Measurements from ENCODE around the gene MMD2.

Gene MMD2

DNA sequence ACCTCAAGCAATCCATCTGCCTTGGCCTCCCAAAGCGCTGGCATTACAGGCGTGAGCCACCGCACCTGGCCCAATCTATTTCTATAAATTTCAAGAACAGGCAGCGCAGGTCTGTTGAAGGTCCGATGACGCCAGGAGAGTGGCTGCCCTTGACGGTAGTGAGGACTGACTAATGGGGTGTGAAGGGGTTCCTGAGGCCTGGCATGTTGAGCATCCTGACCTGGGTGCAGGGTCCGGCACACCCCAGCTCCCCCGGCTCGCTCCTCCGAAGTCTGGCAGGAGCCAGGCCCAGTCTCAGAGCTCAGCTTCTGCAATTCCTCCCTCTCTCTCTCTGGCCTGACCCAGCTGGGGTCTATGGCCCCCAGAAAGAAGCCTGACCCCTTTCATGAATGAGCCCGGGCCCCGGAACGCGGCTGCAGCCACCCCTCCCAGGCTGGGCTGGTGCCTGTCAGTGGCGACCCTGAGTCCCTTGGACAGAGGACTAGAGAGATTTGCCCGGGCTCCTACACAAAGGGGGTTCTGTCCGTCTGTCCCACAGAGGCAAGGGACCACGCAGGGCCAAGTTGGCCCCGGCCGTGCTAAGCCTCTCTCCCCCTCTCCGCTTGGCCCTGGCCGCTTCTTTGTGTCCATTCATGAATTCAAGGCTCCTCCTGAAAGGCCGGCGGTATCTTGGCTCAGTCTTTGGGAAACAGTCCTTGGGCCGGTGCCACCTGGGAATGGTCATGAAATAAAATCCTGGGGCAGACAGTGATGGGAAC, 18.8 kb downstream of the MMD2 start:
- H3K36me3 ChIP-seq (replicated peaks in 1 of 2; ENCODE audit: control insufficient read depth in 2 of 2, insufficient read depth in 2 of 2, low read length in 2 of 2), result no peaks in the 10 kb centered on the region
- no peak overlapping the region for H3K27ac ChIP-seq (replicated peaks; ENCODE audit: low read length)
- no peak overlapping the region for H4K91ac ChIP-seq (ENCODE audit: low read depth, low read length, poor library complexity)
- no peaks in the 10 kb centered on the region for H3K4me1 ChIP-seq (ENCODE audit: control insufficient read depth in 2 of 2, insufficient read depth in 1 of 2, low read depth in 1 of 2, low read length in 2 of 2)
- H2BK120ac ChIP-seq (ENCODE audit: low read depth, low read length), result no peak overlapping the region
- no peak overlapping the region for H2BK5ac ChIP-seq (ENCODE audit: low read length)
- WGBS, 2 donors (ENCODE audit: extremely low coverage in 2 of 2, insufficient read length in 2 of 2, insufficient replicate concordance in 1 of 2), result no CpG with 5 or more reads among the region's 26 CpGs
- peak overlapping the region; percentile 22 for H2AFZ ChIP-seq (ENCODE audit: low read length)
- H3K18ac ChIP-seq (ENCODE audit: low read length), result peak overlapping the region; percentile 42
- no peak overlapping the region for H3K4me3 ChIP-seq (ENCODE audit: low read length in 2 of 2)
- H3K9me3 ChIP-seq (replicated peaks in 1 of 2; ENCODE audit: control insufficient read depth in 2 of 2, insufficient read depth in 1 of 2, low read depth in 1 of 2, low read length in 2 of 2), result no peaks in the 10 kb centered on the region
- H3K27me3 ChIP-seq (ENCODE audit: control insufficient read depth in 3 of 3, insufficient read depth in 3 of 3, low read depth in 1 of 3, low read length in 3 of 3), result no peaks in the 10 kb centered on the region
- H2AK5ac ChIP-seq (ENCODE audit: low read depth, low read length), result no peak overlapping the region
- H3K9ac ChIP-seq (ENCODE audit: low read depth, low read length, poor library complexity), result no peak overlapping the region
- H3K79me1 ChIP-seq (ENCODE audit: low read depth, low read length), result no peaks in the 10 kb centered on the region
- H3K14ac ChIP-seq (ENCODE audit: low read length), result peak overlapping the region; percentile 21
- DNase-seq (ENCODE audit: low spot score), result no peak
- no peak overlapping the region for H4K8ac ChIP-seq (ENCODE audit: low read depth, low read length)
- no peak overlapping the region for H3K23ac ChIP-seq (ENCODE audit: low read depth, low read length, poor library complexity)
- H3K4me2 ChIP-seq (ENCODE audit: insufficient read depth, low read length, poor library complexity, severe bottlenecking), result no peak overlapping the region
- no peak overlapping the region for H3K4ac ChIP-seq (ENCODE audit: low read length)
- peak overlapping the region; percentile 37 for H2BK15ac ChIP-seq (ENCODE audit: low read length)
- no peak overlapping the region for H2BK12ac ChIP-seq (ENCODE audit: low read length)

DNA sequence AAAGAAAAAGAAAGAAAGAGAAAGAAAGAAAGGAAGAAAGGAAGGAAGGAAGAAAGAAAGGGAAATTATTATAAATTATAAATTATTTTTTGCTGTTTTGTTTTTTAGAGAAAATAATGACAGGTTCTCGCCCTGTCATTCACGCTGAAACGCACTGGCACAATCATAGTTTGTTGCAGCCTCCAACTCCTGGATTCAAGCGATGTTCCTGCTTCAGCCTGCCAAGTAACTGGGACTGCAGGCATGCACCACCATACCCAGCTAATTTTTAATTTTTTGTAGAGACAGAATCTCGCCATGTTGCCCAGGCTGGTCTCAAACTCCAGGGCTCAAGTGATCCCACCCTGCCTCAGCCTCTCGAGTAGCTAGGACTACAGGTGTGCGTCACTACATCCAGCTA, 21.6 kb downstream of the MMD2 start:
- H3K4me3 ChIP-seq (ENCODE audit: low read length in 2 of 2), result no peak overlapping the region
- H3K27ac ChIP-seq (replicated peaks; ENCODE audit: low read length), result no peak overlapping the region
- H3K79me1 ChIP-seq (ENCODE audit: low read depth, low read length), result no peaks in the 10 kb centered on the region
- H2BK12ac ChIP-seq (ENCODE audit: low read length), result no peak overlapping the region
- H2BK120ac ChIP-seq (ENCODE audit: low read depth, low read length), result no peak overlapping the region
- H2AFZ ChIP-seq (ENCODE audit: low read length), result no peak overlapping the region
- no peak overlapping the region for H2BK5ac ChIP-seq (ENCODE audit: low read length)
- H3K9ac ChIP-seq (ENCODE audit: low read depth, low read length, poor library complexity), result no peak overlapping the region
- no peak overlapping the region for H3K14ac ChIP-seq (ENCODE audit: low read length)
- no peaks in the 10 kb centered on the region for H3K9me3 ChIP-seq (replicated peaks in 1 of 2; ENCODE audit: control insufficient read depth in 2 of 2, insufficient read depth in 1 of 2, low read depth in 1 of 2, low read length in 2 of 2)
- no peak overlapping the region for H3K4me2 ChIP-seq (ENCODE audit: insufficient read depth, low read length, poor library complexity, severe bottlenecking)
- H3K27me3 ChIP-seq (ENCODE audit: control insufficient read depth in 3 of 3, insufficient read depth in 3 of 3, low read depth in 1 of 3, low read length in 3 of 3), result no peaks in the 10 kb centered on the region
- H2AK5ac ChIP-seq (ENCODE audit: low read depth, low read length), result no peak overlapping the region
- no peaks in the 10 kb centered on the region for H3K4me1 ChIP-seq (ENCODE audit: control insufficient read depth in 2 of 2, insufficient read depth in 1 of 2, low read depth in 1 of 2, low read length in 2 of 2)
- no peak overlapping the region for H3K4ac ChIP-seq (ENCODE audit: low read length)
- H3K23ac ChIP-seq (ENCODE audit: low read depth, low read length, poor library complexity), result no peak overlapping the region
- DNase-seq (ENCODE audit: low spot score), result no peak
- no peak overlapping the region for H4K8ac ChIP-seq (ENCODE audit: low read depth, low read length)
- no peaks in the 10 kb centered on the region for H3K36me3 ChIP-seq (replicated peaks in 1 of 2; ENCODE audit: control insufficient read depth in 2 of 2, insufficient read depth in 2 of 2, low read length in 2 of 2)
- WGBS, 2 donors (ENCODE audit: extremely low coverage in 2 of 2, insufficient read length in 2 of 2, insufficient replicate concordance in 1 of 2), result no CpG with 5 or more reads among the region's 7 CpGs
- no peak overlapping the region for H3K18ac ChIP-seq (ENCODE audit: low read length)
- no peak overlapping the region for H4K91ac ChIP-seq (ENCODE audit: low read depth, low read length, poor library complexity)
- no peak overlapping the region for H2BK15ac ChIP-seq (ENCODE audit: low read length)

GRCh38 chr7:4934419-4935025, 24.5 kb downstream of the MMD2 start:
- H2BK5ac ChIP-seq (ENCODE audit: low read length), result no peak overlapping the region
- no peak overlapping the region for H4K8ac ChIP-seq (ENCODE audit: low read depth, low read length)
- no peaks in the 10 kb centered on the region for H3K27me3 ChIP-seq (ENCODE audit: control insufficient read depth in 3 of 3, insufficient read depth in 3 of 3, low read depth in 1 of 3, low read length in 3 of 3)
- no peak for DNase-seq (ENCODE audit: low spot score)
- H3K4me2 ChIP-seq (ENCODE audit: insufficient read depth, low read length, poor library complexity, severe bottlenecking), result no peak overlapping the region
- no peak overlapping the region for H2AFZ ChIP-seq (ENCODE audit: low read length)
- no peak overlapping the region for H2BK120ac ChIP-seq (ENCODE audit: low read depth, low read length)
- H2BK12ac ChIP-seq (ENCODE audit: low read length), result no peak overlapping the region
- H3K4me1 ChIP-seq (ENCODE audit: control insufficient read depth in 2 of 2, insufficient read depth in 1 of 2, low read depth in 1 of 2, low read length in 2 of 2), result peaks cover 0 to 2% of the 10 kb centered on the region in 2 donors
- no peak overlapping the region for H3K9ac ChIP-seq (ENCODE audit: low read depth, low read length, poor library complexity)
- no peaks in the 10 kb centered on the region for H3K9me3 ChIP-seq (replicated peaks in 1 of 2; ENCODE audit: control insufficient read depth in 2 of 2, insufficient read depth in 1 of 2, low read depth in 1 of 2, low read length in 2 of 2)
- H3K4me3 ChIP-seq (ENCODE audit: low read length in 2 of 2), result no peak overlapping the region
- H3K23ac ChIP-seq (ENCODE audit: low read depth, low read length, poor library complexity), result no peak overlapping the region
- H3K27ac ChIP-seq (replicated peaks; ENCODE audit: low read length), result no peak overlapping the region
- H2AK5ac ChIP-seq (ENCODE audit: low read depth, low read length), result no peak overlapping the region
- no peaks in the 10 kb centered on the region for H3K36me3 ChIP-seq (replicated peaks in 1 of 2; ENCODE audit: control insufficient read depth in 2 of 2, insufficient read depth in 2 of 2, low read length in 2 of 2)
- H3K79me1 ChIP-seq (ENCODE audit: low read depth, low read length), result no peaks in the 10 kb centered on the region
- no peak overlapping the region for H3K18ac ChIP-seq (ENCODE audit: low read length)
- no peak overlapping the region for H3K4ac ChIP-seq (ENCODE audit: low read length)
- no peak overlapping the region for H2BK15ac ChIP-seq (ENCODE audit: low read length)
- no CpG with 5 or more reads among the region's 15 CpGs for WGBS, 2 donors (ENCODE audit: extremely low coverage in 2 of 2, insufficient read length in 2 of 2, insufficient replicate concordance in 1 of 2)
- H3K14ac ChIP-seq (ENCODE audit: low read length), result no peak overlapping the region
- H4K91ac ChIP-seq (ENCODE audit: low read depth, low read length, poor library complexity), result no peak overlapping the region

- H3K27me3 ChIP-seq (ENCODE audit: control insufficient read depth in 3 of 3, insufficient read depth in 3 of 3, low read depth in 1 of 3, low read length in 3 of 3), result no peaks in the 10 kb centered on the region
- H3K79me1 ChIP-seq (ENCODE audit: low read depth, low read length), result no peaks in the 10 kb centered on the region
- H4K8ac ChIP-seq (ENCODE audit: low read depth, low read length), result no peak overlapping the region
- H3K14ac ChIP-seq (ENCODE audit: low read length), result no peak overlapping the region
- H2BK5ac ChIP-seq (ENCODE audit: low read length), result no peak overlapping the region
- no peak overlapping the region for H3K23ac ChIP-seq (ENCODE audit: low read depth, low read length, poor library complexity)
- H3K18ac ChIP-seq (ENCODE audit: low read length), result no peak overlapping the region
- no peak overlapping the region for H3K4me3 ChIP-seq (ENCODE audit: low read length in 2 of 2)
- H3K9me3 ChIP-seq (replicated peaks in 1 of 2; ENCODE audit: control insufficient read depth in 2 of 2, insufficient read depth in 1 of 2, low read depth in 1 of 2, low read length in 2 of 2), result no peaks in the 10 kb centered on the region
- peak overlapping the region; percentile 59 for H2AFZ ChIP-seq (ENCODE audit: low read length)
- DNase-seq (ENCODE audit: low spot score), result no peak
- H4K91ac ChIP-seq (ENCODE audit: low read depth, low read length, poor library complexity), result no peak overlapping the region
- H3K36me3 ChIP-seq (replicated peaks in 1 of 2; ENCODE audit: control insufficient read depth in 2 of 2, insufficient read depth in 2 of 2, low read length in 2 of 2), result no peaks in the 10 kb centered on the region
- no peak overlapping the region for H3K27ac ChIP-seq (replicated peaks; ENCODE audit: low read length)
- no peak overlapping the region for H3K4me2 ChIP-seq (ENCODE audit: insufficient read depth, low read length, poor library complexity, severe bottlenecking)
- peaks cover 0 to 2% of the 10 kb centered on the region in 2 donors for H3K4me1 ChIP-seq (ENCODE audit: control insufficient read depth in 2 of 2, insufficient read depth in 1 of 2, low read depth in 1 of 2, low read length in 2 of 2)
- no peak overlapping the region for H3K9ac ChIP-seq (ENCODE audit: low read depth, low read length, poor library complexity)
- H2AK5ac ChIP-seq (ENCODE audit: low read depth, low read length), result no peak overlapping the region
- WGBS, 2 donors (ENCODE audit: extremely low coverage in 2 of 2, insufficient read length in 2 of 2, insufficient replicate concordance in 1 of 2), result no CpG with 5 or more reads among the region's 12 CpGs
- H3K4ac ChIP-seq (ENCODE audit: low read length), result no peak overlapping the region
- no peak overlapping the region for H2BK15ac ChIP-seq (ENCODE audit: low read length)
- no peak overlapping the region for H2BK12ac ChIP-seq (ENCODE audit: low read length)
- H2BK120ac ChIP-seq (ENCODE audit: low read depth, low read length), result no peak overlapping the region
Observed at GRCh38 chr7:4931943-4932342, 27.0 kb downstream of the MMD2 start.
